SK-N-SH (cell line): ENCODE measurements around the gene HOTAIR. TPM values are rescaled to one million over a fixed set of nuclear protein-coding genes. Genes with fewer than 3 reads are reported as not detected.

Experiments
- CTCF ChIA-PET: fragments of 300-600, 350-600 bp; formaldehyde crosslinking; extraction: SDS; loops from one replicate; lab custom pipeline; 2021; lab: Yijun Ruan, JAX
- POLR2A ChIA-PET: fragments of 350-600 bp; sonication (Branson Sonifier 250); formaldehyde crosslinking; extraction: SDS; loops from one replicate; lab custom pipeline; 2020; ENCODE audit warnings: antibody characterized with exemption, inconsistent platforms; lab: Yijun Ruan, JAX
- DNase-seq: peaks from one replicate; pipeline ENCODE4 v3.0.0; 2012
- H2AFZ ChIP-seq: fragments of 200-600 bp; sonication (generic); 2 replicates; pipeline ENCODE4 v1.8.1; 2016; ENCODE audit warnings: antibody characterized with exemption, mild to moderate bottlenecking, low read depth
- H3F3A ChIP-seq: fragments of 200-600 bp; sonication (generic); replicated peaks from 2 replicates; pipeline ENCODE3; 2016; ENCODE audit warnings: antibody characterized with exemption, mild to moderate bottlenecking; ENCODE audit not compliant: insufficient read depth
- H3K27ac ChIP-seq, 2 experiments: fragments of 200-500 bp in 1 of 2; fragments of 200-600 bp in 1 of 2; sonication (Bioruptor generic) in 1 of 2; sonication (generic), shearing (Covaris generic) in 1 of 2; 2 replicates each; pipeline versions ENCODE4 v1.5.1 to v1.6.1; 2014 to 2016; ENCODE audit warnings: low read depth in 2 of 2, inconsistent platforms in 1 of 2, low read length in 1 of 2, mild to moderate bottlenecking in 1 of 2, mixed read lengths in 1 of 2
- H3K27me3 ChIP-seq: fragments of 200-600 bp; sonication (generic), shearing (Covaris generic); 2 replicates; pipeline ENCODE4 v1.6.1; 2016; ENCODE audit warnings: mixed run types; ENCODE audit not compliant: insufficient read depth
- H3K36me3 ChIP-seq, 2 experiments: fragments of 200-500 bp in 1 of 2; fragments of 200-600 bp in 1 of 2; sonication (Bioruptor generic) in 1 of 2; sonication (generic) in 1 of 2; replicated peaks in 1 of 2; 2 replicates each; pipeline versions ENCODE3 to v1.5.1; 2014 to 2016; ENCODE audit warnings: low read length in 1 of 2, mild to moderate bottlenecking in 1 of 2; ENCODE audit not compliant: insufficient read depth in 2 of 2, control insufficient read depth in 1 of 2
- H3K4me1 ChIP-seq, 2 experiments: fragments of 200-500 bp in 1 of 2; fragments of 200-600 bp in 1 of 2; sonication (Bioruptor generic) in 1 of 2; sonication (generic), shearing (Covaris generic) in 1 of 2; 2 replicates each; pipeline versions ENCODE4 v1.5.1 to v1.6.1; 2014 to 2016; ENCODE audit warnings: low read depth in 1 of 2, low read length in 1 of 2, mixed run types in 1 of 2; ENCODE audit not compliant: insufficient read depth in 2 of 2, control insufficient read depth in 1 of 2
- H3K4me2 ChIP-seq: fragments of 200-600 bp; sonication (generic), shearing (Covaris generic); 2 replicates; pipeline ENCODE4 v1.6.1; 2017; ENCODE audit warnings: mixed run types
- H3K4me3 ChIP-seq, 2 experiments: fragments of 200-500 bp in 1 of 2; fragments of 200-600 bp in 1 of 2; sonication (Bioruptor generic) in 1 of 2; sonication (generic), shearing (Covaris generic) in 1 of 2; 2 replicates each; pipeline versions ENCODE4 v1.5.1 to v1.8.1; 2014 to 2016; ENCODE audit warnings: low read depth in 2 of 2, inconsistent platforms in 1 of 2, low read length in 1 of 2, mild to moderate bottlenecking in 1 of 2, mixed read lengths in 1 of 2, moderate library complexity in 1 of 2
- H3K79me2 ChIP-seq: fragments of 200-600 bp; sonication (generic); 2 replicates; pipeline ENCODE4 v1.8.1; 2017; ENCODE audit warnings: mild to moderate bottlenecking; ENCODE audit not compliant: insufficient read depth
- H3K9ac ChIP-seq: fragments of 200-600 bp; sonication (generic); 2 replicates; pipeline ENCODE4 v1.6.1; 2017; ENCODE audit warnings: mixed run types
- H3K9me2 ChIP-seq: fragments of 200-600 bp; sonication (generic); 2 replicates; pipeline ENCODE4 v1.6.1; 2017; ENCODE audit warnings: mixed run types
- H3K9me3 ChIP-seq: fragments of 200-600 bp; sonication (generic); 2 replicates; pipeline ENCODE4 v1.6.1; 2017; ENCODE audit warnings: mixed run types, mild to moderate bottlenecking, moderate library complexity
- H4K20me1 ChIP-seq: fragments of 200-600 bp; sonication (generic); 2 replicates; pipeline ENCODE4 v1.6.1; 2017; ENCODE audit warnings: mild to moderate bottlenecking, mixed run types; ENCODE audit not compliant: insufficient read depth
- CHD2 ChIP-seq: fragments of 150-350 bp; IDR thresholded peaks from 2 replicates; pipeline ENCODE4 v1.6.1; 2018; ENCODE audit warnings: low read length; ENCODE audit not compliant: partially characterized antibody
- CTCF ChIP-seq: fragments of 200-600 bp; sonication (generic); IDR thresholded peaks from 2 replicates; pipeline ENCODE4 v1.6.1; 2017; ENCODE audit warnings: antibody characterized with exemption, mild to moderate bottlenecking, moderate library complexity
- ELF1 ChIP-seq: IDR thresholded peaks from 2 replicates; pipeline ENCODE4 v1.4.0; 2012
- EZH2phosphoT487 ChIP-seq: fragments of 200-600 bp; sonication (generic); IDR thresholded peaks from 2 replicates; pipeline ENCODE4 v1.6.1; 2017; ENCODE audit warnings: low read depth, mixed run types, mild to moderate bottlenecking, antibody characterized with exemption, moderate library complexity, borderline replicate concordance
- GABPA ChIP-seq: IDR thresholded peaks from 2 replicates; pipeline ENCODE4 v1.4.0; 2012; ENCODE audit warnings: low read depth, mild to moderate bottlenecking
- GATA2 ChIP-seq: sonication (generic); formaldehyde crosslinking; IDR thresholded peaks from 2 replicates; pipeline ENCODE4 v1.5.0; 2020; ENCODE audit warnings: mild to moderate bottlenecking, missing genetic modification reagents
- MAX ChIP-seq: IDR thresholded peaks from 2 replicates; pipeline ENCODE4 v1.4.0; 2012; ENCODE audit warnings: low read depth
- MEF2A ChIP-seq: IDR thresholded peaks from 2 replicates; pipeline ENCODE4 v1.4.0; 2012; ENCODE audit warnings: low read depth, borderline replicate concordance
- NFIC ChIP-seq: IDR thresholded peaks from 2 replicates; pipeline ENCODE4 v1.4.0; 2012; ENCODE audit warnings: borderline replicate concordance
- PBX3 ChIP-seq: IDR thresholded peaks from 2 replicates; pipeline ENCODE4; 2012
- POLR2AphosphoS5 ChIP-seq: IDR thresholded peaks from 2 replicates; pipeline ENCODE4 v1.6.1; 2012; ENCODE audit warnings: low read depth, low read length
- RAD21 ChIP-seq: IDR thresholded peaks from 2 replicates; pipeline ENCODE4 v1.6.1; 2012; ENCODE audit warnings: mild to moderate bottlenecking, low read length
- RCOR1 ChIP-seq: fragments of 150-350 bp; IDR thresholded peaks from 2 replicates; pipeline ENCODE4 v1.6.1; 2017; ENCODE audit warnings: antibody characterized with exemption, low read length
- REST ChIP-seq: IDR thresholded peaks from 2 replicates; pipeline ENCODE4 v1.6.1; 2012; ENCODE audit warnings: mild to moderate bottlenecking, low read depth, low read length, moderate library complexity
- RXRA ChIP-seq: IDR thresholded peaks from 2 replicates; pipeline ENCODE4 v1.4.0; 2012; ENCODE audit warnings: low read depth, mild to moderate bottlenecking, borderline replicate concordance
- TEAD4 ChIP-seq: IDR thresholded peaks from 2 replicates; pipeline ENCODE4 v1.4.0; 2012; ENCODE audit warnings: mild to moderate bottlenecking, borderline replicate concordance; ENCODE audit not compliant: insufficient read depth
- whole genome bisulfite sequencing: methylation state at CpG from one replicate; pipeline ENCODE4 v1.1.6; 2017; ENCODE audit warnings: low lambda C conversion rate; 5-methylcytosine and 5-hydroxymethylcytosine counted together
- polyA plus RNA-seq, 3 experiments: library from polyadenylated mRNA; depleted of rRNA; stranded (reverse); fragments of >200 nt; gene quantifications; 2 replicates each; pipeline ENCODE4 v1.2.3, GENCODE V29; 2012

The HOTAIR gene
- polyA plus RNA-seq, 1 of the 3 experiments (the other 2 are of a cell fraction): not detected

- H3K4me1 ChIP-seq: peaks cover 0 to 16% of the 10 kb centered on the region in 2 experiments; a peak in 2 of 4 replicates
- H4K20me1 ChIP-seq: no peaks in the 10 kb centered on the region
- ChIA-PET CTCF (interaction anchor here (0.6 to 24.5 kb wide), 11 partner anchors 8 to 371 kb away, joined by 3 to 568 read pairs (median 4); partner anchors contain the start of genes HOXC10, HOXC8 and SMUG1), POLR2A (no interaction called here)
- no peak overlapping the region for H3K9ac ChIP-seq
- no peak overlapping the region for H2AFZ ChIP-seq
- 76% methylated on average over 20 of the region's 35 CpGs for WGBS
- no peaks in the 10 kb centered on the region for H3K36me3 ChIP-seq
- H3K9me3 ChIP-seq: no peaks in the 10 kb centered on the region
- H3K9me2 ChIP-seq: no peaks in the 10 kb centered on the region
- TF ChIP-seq PBX3 (no peak), EZH2phosphoT487 (no peak), ELF1 (no peak), NFIC (no peak), TEAD4 (no peak), CTCF (no peak), MEF2A (no peak), MAX (no peak), RXRA (no peak), RCOR1 (no peak), REST (no peak), POLR2AphosphoS5 (no peak), RAD21 (no peak), CHD2 (no peak), GATA2 (CRISPR knock-in tag) (no peak), GABPA (no peak)
- H3F3A ChIP-seq: no peaks in the 10 kb centered on the region
- no peak overlapping the region for H3K4me2 ChIP-seq
- no peak overlapping the region for H3K4me3 ChIP-seq
- H3K27ac ChIP-seq: no peak overlapping the region
- H3K27me3 ChIP-seq: peaks cover 50% of the 10 kb centered on the region
- H3K79me2 ChIP-seq: no peaks in the 10 kb centered on the region
- no peak for DNase-seq
These were observed 22.7 kb upstream of the HOTAIR start for GRCh38 chr12:53997204-53998109.
